ENCODE results near the gene CACNA1B. TPM values are rescaled to one million over a fixed set of nuclear protein-coding genes. Genes with fewer than 3 reads are reported as not detected.

The CACNA1B gene
- total RNA-seq, 1 experiment from 2014 or later, result 7.8 TPM

- Histone ChIP-seq H3K9me3 (ENCODE audit: control insufficient read depth, low read depth, low read length) (no peaks in the 10 kb centered on the region), H3K56ac (ENCODE audit: insufficient read length, low read depth, low read length) (no peak overlapping the region), H4K20me1 (ENCODE audit: control insufficient read depth, insufficient read depth, insufficient read length) (no peaks in the 10 kb centered on the region), H3K4ac (ENCODE audit: low read depth, low read length) (no peak overlapping the region), H3K79me2 (ENCODE audit: insufficient read depth, low read length) (no peaks in the 10 kb centered on the region), H4K91ac (ENCODE audit: insufficient read length, low read depth, low read length) (no peak overlapping the region), H2BK5ac (ENCODE audit: insufficient read length, low read length) (no peak overlapping the region), H4K5ac (ENCODE audit: insufficient read length, low read depth, low read length) (no peak overlapping the region), H3K14ac (ENCODE audit: insufficient read depth, low read length) (no peak overlapping the region), H3K23me2 (ENCODE audit: insufficient read length, low read depth, low read length, poor library complexity, severe bottlenecking) (no peaks in the 10 kb centered on the region), H4K8ac (replicated peaks; ENCODE audit: insufficient read length, low read depth, low read length) (no peak overlapping the region), H2AK5ac (ENCODE audit: insufficient read length, low read length) (no peak overlapping the region), H3K23ac (ENCODE audit: insufficient read length, low read depth, low read length) (no peak overlapping the region), H2BK15ac (ENCODE audit: low read depth, low read length) (no peak overlapping the region), H3K79me1 (ENCODE audit: insufficient read depth, low read depth, low read length, poor library complexity, severe bottlenecking) (no peaks in the 10 kb centered on the region), H3K9ac (ENCODE audit: extremely low read depth, insufficient read length, low read length) (no peak overlapping the region), H3K18ac (ENCODE audit: insufficient read length, low read depth, low read length) (no peak overlapping the region), H2BK20ac (ENCODE audit: low read depth, low read length, poor library complexity, severe bottlenecking) (no peak overlapping the region), H3K27me3 (ENCODE audit: insufficient read depth, low read length) (no peaks in the 10 kb centered on the region; the same call in 1 of the 2 replicates), H2AFZ (ENCODE audit: low read length) (no peak overlapping the region), H3K27ac (ENCODE audit: insufficient read length, low read depth, low read length) (no peak overlapping the region), H3K4me2 (ENCODE audit: insufficient read depth, insufficient read length, low read length) (no peak overlapping the region), H2BK12ac (ENCODE audit: insufficient read length, low read depth, low read length) (no peak overlapping the region), H3K4me1 (ENCODE audit: insufficient read depth, low read length) (no peaks in the 10 kb centered on the region), H2BK120ac (ENCODE audit: low read depth, low read length, poor library complexity, severe bottlenecking) (no peak overlapping the region), H3T11ph (ENCODE audit: low read length) (no peak overlapping the region)
- no peak for TF ChIP-seq CTCF (conservative IDR thresholded peaks at IDR 0.05)
- Mint-ChIP-seq H3K36me3 (ENCODE audit: insufficient read depth in 1 of 3, low read depth in 3 of 3) (peaks cover 0 to 10% (median 2%) of the 10 kb centered on the region in 3 experiments; a peak in 6 of 7 replicates), H3K4me1 (no peaks in the 10 kb centered on the region), H3K27ac (no peak overlapping the region), H3K27me3 (ENCODE audit: low read depth) (peaks cover 48% of the 10 kb centered on the region), H3K4me3 (no peak overlapping the region), H3K9me3 (peaks cover 0 to 3% of the 10 kb centered on the region in 2 experiments; a peak in 2 of 5 replicates)
- no peak for DNase-seq
- WGBS (ENCODE audit: extremely low coverage, insufficient read length, low lambda C conversion rate), result no CpG with 5 or more reads among the region's 14 CpGs
These were observed 2.2 kb upstream of the CACNA1B start for GRCh38 chr9:137875354-137875753.
